ENCODE data around the gene HDDC2.

The HDDC2 gene

GRCh38 chr6:125307150-125307838 lies 5.5 kb upstream of the HDDC2 start:
- Histone ChIP-seq H3K4me1 (no peaks in the 10 kb centered on the region), H3K4me3 (no peak overlapping the region), H3K27me3 (no peaks in the 10 kb centered on the region), H3K9ac (no peak overlapping the region), H3K36me3 (no peaks in the 10 kb centered on the region), H3K4me2 (no peak overlapping the region), H3K27ac (no peak overlapping the region), H3K9me3 (no peaks in the 10 kb centered on the region; the same call in 1 of the 2 replicates), H4K20me1 (no peaks in the 10 kb centered on the region)
- no peak for TF ChIP-seq Cebpa-rat (IDR thresholded peaks at IDR 0.05)

GRCh38 chr6:125306756-125307149 lies 5.0 kb upstream of the HDDC2 start:
- H3K36me3 ChIP-seq: no peaks in the 10 kb centered on the region
- H3K9ac ChIP-seq: no peak overlapping the region
- no peaks in the 10 kb centered on the region for H4K20me1 ChIP-seq
- H3K27ac ChIP-seq: no peak overlapping the region
- no peaks in the 10 kb centered on the region; the same call in 1 of the 2 replicates for H3K9me3 ChIP-seq
- H3K4me1 ChIP-seq: no peaks in the 10 kb centered on the region
- H3K4me2 ChIP-seq: no peak overlapping the region
- H3K4me3 ChIP-seq: no peak overlapping the region
- H3K27me3 ChIP-seq: no peaks in the 10 kb centered on the region
- TF ChIP-seq Cebpa-rat (IDR thresholded peaks at IDR 0.05): no peak

- H3K4me2 ChIP-seq: no peak overlapping the region
- H3K4me1 ChIP-seq: peaks cover 7% of the 10 kb centered on the region
- no peaks in the 10 kb centered on the region; the same call in 1 of the 2 replicates for H4K20me1 ChIP-seq
- peaks cover 1% of the 10 kb centered on the region for H3K36me3 ChIP-seq
- H3K9ac ChIP-seq: no peak overlapping the region
- H3K27ac ChIP-seq: no peak overlapping the region
- no peaks in the 10 kb centered on the region; the same call in 1 of the 2 replicates for H3K9me3 ChIP-seq
- TF ChIP-seq Cebpa-rat (IDR thresholded peaks at IDR 0.05): no peak
- H3K4me3 ChIP-seq: no peak overlapping the region
- no peaks in the 10 kb centered on the region for H3K27me3 ChIP-seq
These were observed 3.3 kb upstream of the HDDC2 start for GRCh38 chr6:125304970-125305660.

GRCh38 chr6:125303512-125303854 lies 1.7 kb upstream of the HDDC2 start:
- Histone ChIP-seq H3K4me1 (peaks cover 19% of the 10 kb centered on the region), H3K4me2 (no peak overlapping the region), H3K4me3 (no peak overlapping the region), H3K9me3 (no peaks in the 10 kb centered on the region; the same call in 1 of the 2 replicates), H3K27me3 (no peaks in the 10 kb centered on the region), H3K36me3 (peaks cover 18% of the 10 kb centered on the region), H4K20me1 (no peaks in the 10 kb centered on the region; the same call in 1 of the 2 replicates), H3K9ac (no peak overlapping the region), H3K27ac (no peak overlapping the region)
- TF ChIP-seq Cebpa-rat (IDR thresholded peaks at IDR 0.05): no peak

GRCh38 chr6:125302840-125303511 lies 1.2 kb upstream of the HDDC2 start:
- Histone ChIP-seq H3K4me3 (no peak overlapping the region), H3K4me1 (peaks cover 19% of the 10 kb centered on the region), H3K27ac (no peak overlapping the region), H3K36me3 (peaks cover 23% of the 10 kb centered on the region), H3K4me2 (no peak overlapping the region), H3K9me3 (no peaks in the 10 kb centered on the region; the same call in 1 of the 2 replicates), H3K9ac (no peak overlapping the region), H3K27me3 (no peaks in the 10 kb centered on the region), H4K20me1 (no peaks in the 10 kb centered on the region; the same call in 1 of the 2 replicates)
- TF ChIP-seq Cebpa-rat (IDR thresholded peaks at IDR 0.05): no peak

GRCh38 chr6:125300992-125301434 lies 754 bp downstream of the HDDC2 start:
- Histone ChIP-seq H3K36me3 (peaks cover 42% of the 10 kb centered on the region), H3K9me3 (no peaks in the 10 kb centered on the region; the same call in 1 of the 2 replicates), H3K4me2 (peak overlapping the region; percentile 90), H4K20me1 (peaks cover 17% of the 10 kb centered on the region), H3K9ac (peak overlapping the region; percentile 98), H3K4me3 (peak overlapping the region; percentile 97), H3K27ac (peak overlapping the region; percentile 98), H3K27me3 (no peaks in the 10 kb centered on the region), H3K4me1 (peaks cover 19% of the 10 kb centered on the region)
- no peak for TF ChIP-seq Cebpa-rat (IDR thresholded peaks at IDR 0.05)

- Histone ChIP-seq H3K9me3 (no peaks in the 10 kb centered on the region), H3K9ac (no peak overlapping the region), H3K4me3 (peak overlapping the region; percentile 4; the same call in 1 of the 2 replicates), H4K20me1 (peaks cover 34% of the 10 kb centered on the region), H3K4me1 (peaks cover 19% of the 10 kb centered on the region), H3K27me3 (no peaks in the 10 kb centered on the region), H3K36me3 (peaks cover 60% of the 10 kb centered on the region), H3K4me2 (peak overlapping the region; percentile 90), H3K27ac (no peak overlapping the region)
- no peak for TF ChIP-seq Cebpa-rat (IDR thresholded peaks at IDR 0.05)
These were observed 2.5 kb downstream of the HDDC2 start for GRCh38 chr6:125299257-125299656.

GRCh38 chr6:125296471-125296870 lies 5.3 kb downstream of the HDDC2 start:
- Histone ChIP-seq H3K4me1 (peaks cover 19% of the 10 kb centered on the region), H3K27me3 (no peaks in the 10 kb centered on the region), H3K27ac (no peak overlapping the region), H4K20me1 (peaks cover 58% of the 10 kb centered on the region), H3K4me2 (no peak overlapping the region), H3K9ac (no peak overlapping the region), H3K9me3 (no peaks in the 10 kb centered on the region), H3K4me3 (no peak overlapping the region), H3K36me3 (peaks cover 88% of the 10 kb centered on the region)
- TF ChIP-seq Cebpa-rat (IDR thresholded peaks at IDR 0.05): no peak

- TF ChIP-seq Cebpa-rat (IDR thresholded peaks at IDR 0.05): no peak
- H3K36me3 ChIP-seq: peaks cover 100% of the 10 kb centered on the region
- H3K4me3 ChIP-seq: no peak overlapping the region
- H3K4me2 ChIP-seq: no peak overlapping the region
- peaks cover 10% of the 10 kb centered on the region for H3K4me1 ChIP-seq
- no peak overlapping the region for H3K27ac ChIP-seq
- peaks cover 58% of the 10 kb centered on the region for H4K20me1 ChIP-seq
- no peaks in the 10 kb centered on the region for H3K27me3 ChIP-seq
- H3K9ac ChIP-seq: no peak overlapping the region
- H3K9me3 ChIP-seq: peaks cover 8% of the 10 kb centered on the region
These were observed 6.8 kb downstream of the HDDC2 start for GRCh38 chr6:125294925-125295324.

- peaks cover 97% of the 10 kb centered on the region for H3K36me3 ChIP-seq
- no peaks in the 10 kb centered on the region for H3K27me3 ChIP-seq
- H3K9ac ChIP-seq: no peak overlapping the region
- peaks cover 58% of the 10 kb centered on the region for H4K20me1 ChIP-seq
- peaks cover 2% of the 10 kb centered on the region; the same call in 1 of the 2 replicates for H3K4me1 ChIP-seq
- H3K27ac ChIP-seq: no peak overlapping the region
- no peak overlapping the region for H3K4me2 ChIP-seq
- H3K9me3 ChIP-seq: peaks cover 14% of the 10 kb centered on the region
- no peak overlapping the region for H3K4me3 ChIP-seq
- no peak for TF ChIP-seq Cebpa-rat (IDR thresholded peaks at IDR 0.05)
These were observed 7.7 kb downstream of the HDDC2 start for GRCh38 chr6:125294036-125294435.

Data from BLaER1 (cell line).